Nephron (organoid): ENCODE results near the gene FPR2.
"Not testable (repeated sequence)": the region's sequence is repeated elsewhere in the genome, so short reads cannot be mapped to it uniquely, and the experiment has no call there.

Source experiments
- H3K27ac Mint-ChIP-seq, 3 experiments: 2 replicates each; pipeline ENCODE4 v1.8.0; 2020; ENCODE audit warnings: mixed read lengths in 3 of 3, mild to moderate bottlenecking in 2 of 3, moderate library complexity in 1 of 3
- H3K27me3 Mint-ChIP-seq: 2 replicates; pipeline ENCODE4 v1.8.0; 2021; ENCODE audit warnings: low read depth, mild to moderate bottlenecking, moderate library complexity, mixed read lengths
- H3K36me3 Mint-ChIP-seq: 2 replicates; pipeline ENCODE4 v1.8.0; 2020; ENCODE audit warnings: low read depth, mixed read lengths
- H3K4me1 Mint-ChIP-seq: 2 replicates; pipeline ENCODE4 v1.8.0; 2020; ENCODE audit warnings: mixed read lengths
- H3K4me3 Mint-ChIP-seq, 3 experiments: 2 replicates each; pipeline ENCODE4 v1.8.0; 2020; ENCODE audit warnings: mild to moderate bottlenecking in 3 of 3, mixed read lengths in 3 of 3, moderate library complexity in 2 of 3
- H3K9me3 Mint-ChIP-seq: 2 replicates; pipeline ENCODE4 v1.8.0; 2020; ENCODE audit warnings: mixed read lengths
- CTCF ChIP-seq, 3 experiments: fragments of 200-600 bp; sonication (generic); IDR thresholded peaks; one replicate each; pipeline ENCODE4 v1.5.0; 2021; ENCODE audit warnings: antibody characterized with exemption in 3 of 3; ENCODE audit not compliant: unreplicated experiment in 3 of 3

Gene FPR2

GRCh38 chr19:51772977-51773376 lies 12.0 kb downstream of the FPR2 start:
- Mint-ChIP-seq H3K27me3 (peaks cover 15% of the 10 kb centered on the region), H3K9me3 (no peaks in the 10 kb centered on the region), H3K27ac (no peak overlapping the region), H3K4me1 (no peaks in the 10 kb centered on the region), H3K36me3 (no peaks in the 10 kb centered on the region), H3K4me3 (no peak overlapping the region)
- TF ChIP-seq CTCF (IDR thresholded peaks at IDR 0.05; ENCODE audit: unreplicated experiment in 3 of 3): no peak

GRCh38 chr19:51776561-51776960 lies 15.6 kb downstream of the FPR2 start:
- peaks cover 30% of the 10 kb centered on the region for H3K27me3 Mint-ChIP-seq
- H3K4me1 Mint-ChIP-seq, H3K4me3 Mint-ChIP-seq, H3K9me3 Mint-ChIP-seq, H3K36me3 Mint-ChIP-seq, H3K27ac Mint-ChIP-seq: not testable (repeated sequence)

- Mint-ChIP-seq H3K36me3 (no peaks in the 10 kb centered on the region), H3K4me1 (no peaks in the 10 kb centered on the region), H3K9me3 (no peaks in the 10 kb centered on the region), H3K27me3 (peaks cover 33% of the 10 kb centered on the region), H3K4me3 (no peak overlapping the region), H3K27ac (no peak overlapping the region)
- peak; percentile 67 to 78 (median 73) for TF ChIP-seq CTCF (IDR thresholded peaks at IDR 0.05; ENCODE audit: unreplicated experiment in 3 of 3)
Observed at GRCh38 chr19:51777570-51778462, 16.8 kb downstream of the FPR2 start.

- Mint-ChIP-seq H3K27ac (no peak overlapping the region), H3K9me3 (no peaks in the 10 kb centered on the region), H3K4me3 (no peak overlapping the region), H3K36me3 (no peaks in the 10 kb centered on the region), H3K27me3 (peaks cover 29% of the 10 kb centered on the region), H3K4me1 (no peaks in the 10 kb centered on the region)
- TF ChIP-seq CTCF (IDR thresholded peaks at IDR 0.05; ENCODE audit: unreplicated experiment in 3 of 3): no peak
Observed at GRCh38 chr19:51779181-51779580, 18.2 kb downstream of the FPR2 start.

GRCh38 chr19:51779703-51780102 lies 18.7 kb downstream of the FPR2 start:
- H3K27ac Mint-ChIP-seq: no peak overlapping the region
- no peak overlapping the region for H3K4me3 Mint-ChIP-seq
- no peaks in the 10 kb centered on the region for H3K9me3 Mint-ChIP-seq

GRCh38 chr19:51780270-51780669 lies 19.3 kb downstream of the FPR2 start:
- no peaks in the 10 kb centered on the region for H3K9me3 Mint-ChIP-seq
- TF ChIP-seq CTCF (IDR thresholded peaks at IDR 0.05; ENCODE audit: unreplicated experiment in 3 of 3): no peak
- H3K27me3 Mint-ChIP-seq: peaks cover 28% of the 10 kb centered on the region
- H3K4me3 Mint-ChIP-seq: no peak overlapping the region
- H3K27ac Mint-ChIP-seq: no peak overlapping the region
- no peaks in the 10 kb centered on the region for H3K4me1 Mint-ChIP-seq
- no peaks in the 10 kb centered on the region for H3K36me3 Mint-ChIP-seq

More at GRCh38 chr19:51779703-51780102, 18.7 kb downstream of the FPR2 start:
- Mint-ChIP-seq H3K27me3 (peaks cover 29% of the 10 kb centered on the region), H3K4me1 (no peaks in the 10 kb centered on the region), H3K36me3 (no peaks in the 10 kb centered on the region)
- TF ChIP-seq CTCF (IDR thresholded peaks at IDR 0.05; ENCODE audit: unreplicated experiment in 3 of 3): no peak
